DOHH2 (cell line): ENCODE data around the gene METTL8.

ENCODE experiments used
- H3F3A ChIP-seq: fragments of 200-600 bp; sonication (generic), shearing (Covaris generic); 2 replicates; pipeline ENCODE4 v1.6.0; 2016; ENCODE audit warnings: antibody characterized with exemption, mild to moderate bottlenecking; ENCODE audit not compliant: control insufficient read depth, insufficient read depth
- H3K27ac ChIP-seq: fragments of 200-600 bp; sonication (generic); 2 replicates; pipeline ENCODE4 v1.5.1; 2014; ENCODE audit warnings: low read depth, mild to moderate bottlenecking, low read length, moderate library complexity
- H3K27me3 ChIP-seq: fragments of 200-600 bp; sonication (generic); 2 replicates; pipeline ENCODE4 v1.6.1; 2014; ENCODE audit warnings: mild to moderate bottlenecking, low read length, mixed read lengths; ENCODE audit not compliant: control insufficient read depth
- H3K36me3 ChIP-seq: fragments of 200-600 bp; sonication (generic); 2 replicates; pipeline ENCODE4 v1.6.1; 2014; ENCODE audit warnings: mild to moderate bottlenecking, low read length, moderate library complexity, mixed read lengths; ENCODE audit not compliant: control insufficient read depth
- H3K4me1 ChIP-seq: fragments of 200-600 bp; sonication (generic); 2 replicates; pipeline ENCODE4 v1.6.1; 2014; ENCODE audit warnings: mild to moderate bottlenecking, low read length, mixed read lengths; ENCODE audit not compliant: control insufficient read depth
- H3K4me2 ChIP-seq: fragments of 200-600 bp; sonication (generic); 2 replicates; pipeline ENCODE4 v1.6.0; 2014; ENCODE audit warnings: mild to moderate bottlenecking, low read length, moderate library complexity
- H3K4me3 ChIP-seq: fragments of 200-600 bp; sonication (generic); 2 replicates; pipeline ENCODE4 v1.5.1; 2014; ENCODE audit warnings: mild to moderate bottlenecking, low read length, mixed read lengths
- H3K79me2 ChIP-seq: fragments of 200-600 bp; sonication (generic); 2 replicates; pipeline ENCODE4 v1.6.1; 2014; ENCODE audit warnings: mild to moderate bottlenecking, low read length, mixed read lengths; ENCODE audit not compliant: control insufficient read depth
- H3K9me2 ChIP-seq: fragments of 200-600 bp; sonication (generic); replicated peaks from 2 replicates; pipeline ENCODE4 v1.6.1; 2014; ENCODE audit warnings: mild to moderate bottlenecking, low read length, mixed read lengths; ENCODE audit not compliant: control insufficient read depth
- H3K9me3 ChIP-seq: fragments of 200-600 bp; sonication (generic); 2 replicates; pipeline ENCODE4 v1.6.1; 2014; ENCODE audit warnings: antibody characterized with exemption, low read length, mixed read lengths; ENCODE audit not compliant: control insufficient read depth, insufficient read depth
- H4K20me1 ChIP-seq: fragments of 200-600 bp; sonication (generic); 2 replicates; pipeline ENCODE4 v1.6.0; 2014; ENCODE audit warnings: low read depth, mild to moderate bottlenecking, antibody characterized with exemption, low read length, moderate library complexity; ENCODE audit not compliant: control insufficient read depth, insufficient read depth
- CTCF ChIP-seq: fragments of 200-600 bp; sonication (generic); IDR thresholded peaks from one replicate; pipeline ENCODE4 v1.5.1; 2014; ENCODE audit warnings: antibody characterized with exemption, mild to moderate bottlenecking, low read depth, low read length; ENCODE audit not compliant: poor library complexity, severe bottlenecking
- EZH2phosphoT487 ChIP-seq: fragments of 200-600 bp; sonication (generic); IDR thresholded peaks from 2 replicates; pipeline ENCODE4 v1.6.1; 2017; ENCODE audit warnings: borderline replicate concordance, mild to moderate bottlenecking, antibody characterized with exemption, low read length, moderate library complexity, mixed read lengths

Gene METTL8

GRCh38 chr2:171410101-171410500, 23.7 kb downstream of the METTL8 start:
- no peaks in the 10 kb centered on the region for H3K9me3 ChIP-seq
- H3F3A ChIP-seq, result no peaks in the 10 kb centered on the region; the same call in 1 of the 2 replicates
- no peak overlapping the region for H3K4me2 ChIP-seq
- no peaks in the 10 kb centered on the region for H3K9me2 ChIP-seq
- H3K4me3 ChIP-seq, result no peak overlapping the region
- H3K4me1 ChIP-seq, result peaks cover 33% of the 10 kb centered on the region
- no peaks in the 10 kb centered on the region for H4K20me1 ChIP-seq
- no peaks in the 10 kb centered on the region for H3K27me3 ChIP-seq
- H3K36me3 ChIP-seq, result no peaks in the 10 kb centered on the region
- no peak for TF ChIP-seq EZH2phosphoT487
- no peak for TF ChIP-seq CTCF
- H3K79me2 ChIP-seq, result peaks cover 32% of the 10 kb centered on the region
- no peak overlapping the region for H3K27ac ChIP-seq

- Histone ChIP-seq H4K20me1 (no peaks in the 10 kb centered on the region), H3K27ac (no peak overlapping the region), H3K9me2 (no peaks in the 10 kb centered on the region), H3K36me3 (no peaks in the 10 kb centered on the region), H3F3A (no peaks in the 10 kb centered on the region; the same call in 1 of the 2 replicates), H3K4me2 (no peak overlapping the region), H3K4me1 (peaks cover 38% of the 10 kb centered on the region), H3K27me3 (no peaks in the 10 kb centered on the region), H3K9me3 (no peaks in the 10 kb centered on the region), H3K4me3 (no peak overlapping the region), H3K79me2 (peaks cover 32% of the 10 kb centered on the region)
- no peak for TF ChIP-seq CTCF
- TF ChIP-seq EZH2phosphoT487, result no peak
Measured at GRCh38 chr2:171409436-171409971, 24.3 kb downstream of the METTL8 start.

- H3K4me3 ChIP-seq, result no peak overlapping the region
- H3F3A ChIP-seq, result no peaks in the 10 kb centered on the region
- no peaks in the 10 kb centered on the region for H3K36me3 ChIP-seq
- peaks cover 38% of the 10 kb centered on the region for H3K4me1 ChIP-seq
- H3K4me2 ChIP-seq, result no peak overlapping the region
- H3K9me2 ChIP-seq, result no peaks in the 10 kb centered on the region
- no peaks in the 10 kb centered on the region for H4K20me1 ChIP-seq
- TF ChIP-seq EZH2phosphoT487 (no peak), CTCF (no peak)
- no peaks in the 10 kb centered on the region for H3K27me3 ChIP-seq
- peaks cover 33% of the 10 kb centered on the region for H3K79me2 ChIP-seq
- no peak overlapping the region for H3K27ac ChIP-seq
- H3K9me3 ChIP-seq, result 0 out of 2 replicates have a peak, but pooled peaks cover 5% of the 10 kb centered on the region
Measured at GRCh38 chr2:171407676-171408044, 26.1 kb downstream of the METTL8 start.
